SK-N-SH (cell line): ENCODE results near the gene NCR1. TPM values are rescaled to one million over a fixed set of nuclear protein-coding genes. Genes with fewer than 3 reads are reported as not detected.
"Not testable (repeated sequence)": the region's sequence is repeated elsewhere in the genome, so short reads cannot be mapped to it uniquely, and the experiment has no call there.

Experiments
- CTCF ChIA-PET: fragments of 300-600, 350-600 bp; formaldehyde crosslinking; extraction: SDS; loops from one replicate; lab custom pipeline; 2021; lab: Yijun Ruan, JAX
- POLR2A ChIA-PET: fragments of 350-600 bp; sonication (Branson Sonifier 250); formaldehyde crosslinking; extraction: SDS; loops from one replicate; lab custom pipeline; 2020; ENCODE audit warnings: antibody characterized with exemption, inconsistent platforms; lab: Yijun Ruan, JAX
- DNase-seq: peaks from one replicate; pipeline ENCODE4 v3.0.0; 2012
- H2AFZ ChIP-seq: fragments of 200-600 bp; sonication (generic); 2 replicates; pipeline ENCODE4 v1.8.1; 2016; ENCODE audit warnings: antibody characterized with exemption, mild to moderate bottlenecking, low read depth
- H3F3A ChIP-seq: fragments of 200-600 bp; sonication (generic); replicated peaks from 2 replicates; pipeline ENCODE3; 2016; ENCODE audit warnings: antibody characterized with exemption, mild to moderate bottlenecking; ENCODE audit not compliant: insufficient read depth
- H3K27ac ChIP-seq, 2 experiments: fragments of 200-500 bp in 1 of 2; fragments of 200-600 bp in 1 of 2; sonication (Bioruptor generic) in 1 of 2; sonication (generic), shearing (Covaris generic) in 1 of 2; 2 replicates each; pipeline versions ENCODE4 v1.5.1 to v1.6.1; 2014 to 2016; ENCODE audit warnings: low read depth in 2 of 2, inconsistent platforms in 1 of 2, low read length in 1 of 2, mild to moderate bottlenecking in 1 of 2, mixed read lengths in 1 of 2
- H3K27me3 ChIP-seq: fragments of 200-600 bp; sonication (generic), shearing (Covaris generic); 2 replicates; pipeline ENCODE4 v1.6.1; 2016; ENCODE audit warnings: mixed run types; ENCODE audit not compliant: insufficient read depth
- H3K36me3 ChIP-seq, 2 experiments: fragments of 200-500 bp in 1 of 2; fragments of 200-600 bp in 1 of 2; sonication (Bioruptor generic) in 1 of 2; sonication (generic) in 1 of 2; replicated peaks in 1 of 2; 2 replicates each; pipeline versions ENCODE3 to v1.5.1; 2014 to 2016; ENCODE audit warnings: low read length in 1 of 2, mild to moderate bottlenecking in 1 of 2; ENCODE audit not compliant: insufficient read depth in 2 of 2, control insufficient read depth in 1 of 2
- H3K4me1 ChIP-seq, 2 experiments: fragments of 200-500 bp in 1 of 2; fragments of 200-600 bp in 1 of 2; sonication (Bioruptor generic) in 1 of 2; sonication (generic), shearing (Covaris generic) in 1 of 2; 2 replicates each; pipeline versions ENCODE4 v1.5.1 to v1.6.1; 2014 to 2016; ENCODE audit warnings: low read depth in 1 of 2, low read length in 1 of 2, mixed run types in 1 of 2; ENCODE audit not compliant: insufficient read depth in 2 of 2, control insufficient read depth in 1 of 2
- H3K4me2 ChIP-seq: fragments of 200-600 bp; sonication (generic), shearing (Covaris generic); 2 replicates; pipeline ENCODE4 v1.6.1; 2017; ENCODE audit warnings: mixed run types
- H3K4me3 ChIP-seq, 2 experiments: fragments of 200-500 bp in 1 of 2; fragments of 200-600 bp in 1 of 2; sonication (Bioruptor generic) in 1 of 2; sonication (generic), shearing (Covaris generic) in 1 of 2; 2 replicates each; pipeline versions ENCODE4 v1.5.1 to v1.8.1; 2014 to 2016; ENCODE audit warnings: low read depth in 2 of 2, inconsistent platforms in 1 of 2, low read length in 1 of 2, mild to moderate bottlenecking in 1 of 2, mixed read lengths in 1 of 2, moderate library complexity in 1 of 2
- H3K79me2 ChIP-seq: fragments of 200-600 bp; sonication (generic); 2 replicates; pipeline ENCODE4 v1.8.1; 2017; ENCODE audit warnings: mild to moderate bottlenecking; ENCODE audit not compliant: insufficient read depth
- H3K9ac ChIP-seq: fragments of 200-600 bp; sonication (generic); 2 replicates; pipeline ENCODE4 v1.6.1; 2017; ENCODE audit warnings: mixed run types
- H3K9me2 ChIP-seq: fragments of 200-600 bp; sonication (generic); 2 replicates; pipeline ENCODE4 v1.6.1; 2017; ENCODE audit warnings: mixed run types
- H3K9me3 ChIP-seq: fragments of 200-600 bp; sonication (generic); 2 replicates; pipeline ENCODE4 v1.6.1; 2017; ENCODE audit warnings: mixed run types, mild to moderate bottlenecking, moderate library complexity
- H4K20me1 ChIP-seq: fragments of 200-600 bp; sonication (generic); 2 replicates; pipeline ENCODE4 v1.6.1; 2017; ENCODE audit warnings: mild to moderate bottlenecking, mixed run types; ENCODE audit not compliant: insufficient read depth
- WGBS: methylation state at CpG from one replicate; pipeline ENCODE4 v1.1.6; 2017; ENCODE audit warnings: low lambda C conversion rate; 5-methylcytosine and 5-hydroxymethylcytosine counted together
- polyA plus RNA-seq, 3 experiments: library from polyadenylated mRNA; depleted of rRNA; stranded (reverse); fragments of >200 nt; gene quantifications; 2 replicates each; pipeline ENCODE4 v1.2.3, GENCODE V29; 2012
- TF ChIP-seq, protein P1 (sequence below): IDR thresholded peaks from 2 replicates; pipeline ENCODE4 v1.4.0; 2012; ENCODE audit warnings: low read depth, borderline replicate concordance

Gene NCR1, protein sequence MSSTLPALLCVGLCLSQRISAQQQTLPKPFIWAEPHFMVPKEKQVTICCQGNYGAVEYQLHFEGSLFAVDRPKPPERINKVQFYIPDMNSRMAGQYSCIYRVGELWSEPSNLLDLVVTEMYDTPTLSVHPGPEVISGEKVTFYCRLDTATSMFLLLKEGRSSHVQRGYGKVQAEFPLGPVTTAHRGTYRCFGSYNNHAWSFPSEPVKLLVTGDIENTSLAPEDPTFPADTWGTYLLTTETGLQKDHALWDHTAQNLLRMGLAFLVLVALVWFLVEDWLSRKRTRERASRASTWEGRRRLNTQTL
- not detected in 2 replicates for polyA plus RNA-seq (2012; rRNA removed)
- not detected in 2 replicates for polyA plus RNA-seq (2012; cell fraction: cytosol; rRNA removed)
- not detected in 2 replicates for polyA plus RNA-seq (2012; cell fraction: nucleus; rRNA removed)

DNA sequence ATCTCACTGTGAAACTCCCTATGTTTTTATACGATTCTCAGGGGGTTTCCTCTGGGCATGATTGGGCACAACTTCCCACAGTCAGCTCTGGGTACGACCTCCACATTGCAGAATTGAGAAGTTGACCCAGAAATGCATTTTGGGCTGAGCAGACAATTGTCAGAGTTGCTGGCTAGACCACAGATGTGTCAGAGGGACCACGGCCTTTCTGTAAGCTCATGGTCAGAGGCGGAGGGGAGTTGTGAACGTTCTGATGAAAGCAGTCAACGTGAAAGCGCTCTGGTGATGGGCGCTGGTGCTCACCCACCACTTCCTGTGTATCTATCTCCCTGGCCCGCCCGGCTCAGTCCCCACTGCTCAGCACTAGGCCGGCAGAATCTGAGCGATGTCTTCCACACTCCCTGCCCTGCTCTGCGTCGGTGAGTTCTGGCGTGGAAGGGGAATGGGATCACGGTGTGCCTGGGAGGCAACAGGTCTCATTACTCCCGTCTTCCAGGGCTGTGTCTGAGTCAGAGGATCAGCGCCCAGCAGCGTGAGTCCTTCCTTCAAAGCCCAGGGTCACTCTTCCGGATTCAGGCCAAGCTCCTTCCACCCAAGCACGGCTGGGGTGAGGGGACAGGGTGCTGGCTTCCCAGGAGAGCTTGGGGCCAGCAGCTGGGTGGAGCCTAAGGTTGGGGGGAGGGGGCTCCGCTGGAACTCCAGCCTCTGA lies at the start of gene NCR1:
Gene NCR1 (plus strand): TSS at position 346 of the 709 bp plus-strand sequence. CDS start 40 bp downstream, at position 386.
- peaks cover 23% of the 10 kb centered on the region; the same call in 1 of the 2 replicates for H3K27me3 ChIP-seq
- 5% methylated on average over 12 of the region's 22 CpGs for WGBS
- TF ChIP-seq, protein P1, sequence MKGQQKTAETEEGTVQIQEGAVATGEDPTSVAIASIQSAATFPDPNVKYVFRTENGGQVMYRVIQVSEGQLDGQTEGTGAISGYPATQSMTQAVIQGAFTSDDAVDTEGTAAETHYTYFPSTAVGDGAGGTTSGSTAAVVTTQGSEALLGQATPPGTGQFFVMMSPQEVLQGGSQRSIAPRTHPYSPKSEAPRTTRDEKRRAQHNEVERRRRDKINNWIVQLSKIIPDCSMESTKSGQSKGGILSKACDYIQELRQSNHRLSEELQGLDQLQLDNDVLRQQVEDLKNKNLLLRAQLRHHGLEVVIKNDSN: no peak
- H3K9me2 ChIP-seq: no peaks in the 10 kb centered on the region
- DNase-seq: no peak
- H3F3A ChIP-seq: no peaks in the 10 kb centered on the region
- ChIA-PET CTCF (no interaction called here), POLR2A (no interaction called here)
- H3K4me3 ChIP-seq: no peak within 1 kb of the TSS
- no peaks in the 10 kb centered on the region for H3K4me1 ChIP-seq
- H3K27ac ChIP-seq: no peak within 1 kb of the TSS
- no peaks in the 10 kb centered on the region for H3K79me2 ChIP-seq
- H2AFZ ChIP-seq: no peak within 1 kb of the TSS
- no peak within 1 kb of the TSS for H3K9ac ChIP-seq
- H3K4me2 ChIP-seq: peak within 1 kb of the TSS; percentile 3; the same call in 1 of the 2 replicates
- no peaks in the 10 kb centered on the region for H3K36me3 ChIP-seq
- no peaks in the 10 kb centered on the region for H4K20me1 ChIP-seq
- no peaks in the 10 kb centered on the region for H3K9me3 ChIP-seq

DNA sequence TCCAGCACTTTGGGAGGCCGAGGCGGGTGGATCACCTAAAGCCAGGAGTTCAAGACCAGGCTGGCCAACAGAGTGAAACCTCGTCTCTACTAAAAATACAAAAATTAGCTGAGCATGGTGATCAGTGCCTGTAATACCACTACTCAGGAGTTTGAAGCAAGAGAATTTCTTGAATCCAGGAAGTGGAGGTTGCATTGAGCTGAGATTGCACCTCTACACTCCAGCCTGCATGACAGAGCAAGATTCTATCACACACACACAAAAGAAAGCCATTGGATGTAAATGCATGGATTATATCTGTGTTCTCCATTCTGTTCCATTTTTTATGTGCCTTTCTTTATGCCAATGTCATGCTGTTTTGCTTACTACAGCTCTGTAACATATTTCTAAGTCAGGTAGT lies 47.5 kb upstream of the NCR1 start:
- H3K79me2 ChIP-seq, H3K9me2 ChIP-seq, H3K36me3 ChIP-seq, CTCF ChIA-PET, H3F3A ChIP-seq, H3K9ac ChIP-seq, POLR2A ChIA-PET, H4K20me1 ChIP-seq, H2AFZ ChIP-seq, H3K9me3 ChIP-seq, H3K27ac ChIP-seq, DNase-seq, H3K4me1 ChIP-seq, H3K4me3 ChIP-seq, H3K27me3 ChIP-seq, H3K4me2 ChIP-seq: not testable (repeated sequence)
- 3% methylated on average over 3 of the region's 3 CpGs for WGBS

DNA sequence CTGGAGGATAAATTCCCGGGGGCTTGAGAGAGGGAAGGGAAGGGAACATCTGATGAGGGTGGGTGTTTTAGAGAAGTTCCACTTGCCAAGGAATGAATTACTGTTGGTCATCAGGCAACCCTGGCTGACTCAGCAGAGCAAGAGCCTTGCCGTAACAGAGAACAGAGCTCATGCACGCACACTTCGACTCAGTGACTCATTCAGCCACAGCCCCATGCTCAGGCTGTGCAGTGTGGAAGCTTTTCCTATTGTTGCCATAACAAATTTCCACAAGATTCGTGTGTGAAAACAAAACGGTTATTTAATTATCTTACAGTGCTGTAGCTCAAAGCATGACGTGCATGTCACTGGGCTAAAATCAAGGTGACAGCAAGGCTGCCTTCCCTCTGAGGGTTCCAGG lies 46.5 kb upstream of the NCR1 start:
- POLR2A ChIA-PET, H3K27me3 ChIP-seq, H3K36me3 ChIP-seq, H3K9ac ChIP-seq, H2AFZ ChIP-seq, H3K4me3 ChIP-seq, H3K79me2 ChIP-seq, H4K20me1 ChIP-seq, H3K4me2 ChIP-seq, H3F3A ChIP-seq, H3K27ac ChIP-seq, DNase-seq, H3K9me2 ChIP-seq, H3K9me3 ChIP-seq, H3K4me1 ChIP-seq, CTCF ChIA-PET: not testable (repeated sequence)
- WGBS: 4% methylated on average over 7 of the region's 7 CpGs

DNA sequence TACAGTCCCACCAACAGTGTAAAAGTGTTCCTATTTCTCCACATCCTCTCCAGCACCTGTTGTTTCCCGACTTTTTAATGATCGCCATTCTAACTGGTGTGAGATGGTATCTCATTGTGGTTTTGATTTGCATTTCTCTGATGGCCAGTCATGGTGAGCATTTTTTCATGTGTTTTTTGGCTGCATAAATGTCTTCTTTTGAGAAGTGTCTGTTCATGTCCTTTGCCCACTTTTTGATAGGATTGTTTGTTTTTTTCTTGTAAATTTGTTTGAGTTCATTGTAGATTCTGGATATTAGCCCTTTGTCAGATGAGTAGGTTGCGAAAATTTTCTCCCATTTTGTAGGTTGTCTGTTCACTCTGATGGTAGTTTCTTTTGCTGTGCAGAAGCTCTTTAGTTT lies 42.5 kb upstream of the NCR1 start:
- H3K9me3 ChIP-seq, POLR2A ChIA-PET, H4K20me1 ChIP-seq, CTCF ChIA-PET, H3K9ac ChIP-seq, H3K36me3 ChIP-seq, H3K27ac ChIP-seq, H3K4me3 ChIP-seq, H3K4me1 ChIP-seq, DNase-seq, H3K4me2 ChIP-seq, H3K27me3 ChIP-seq, H3K9me2 ChIP-seq, H3F3A ChIP-seq, H3K79me2 ChIP-seq, H2AFZ ChIP-seq: not testable (repeated sequence)
- WGBS: 69% methylated on average over 2 of the region's 3 CpGs
